GM10847 (cell line): ENCODE data around the gene PNRC2.

Experiments used
- POLR2A ChIP-seq: IDR thresholded peaks from 2 replicates; pipeline ENCODE4 v1.6.1; 2011; ENCODE audit not compliant: insufficient read length; ENCODE audit errors: extremely low read depth

The PNRC2 gene

DNA sequence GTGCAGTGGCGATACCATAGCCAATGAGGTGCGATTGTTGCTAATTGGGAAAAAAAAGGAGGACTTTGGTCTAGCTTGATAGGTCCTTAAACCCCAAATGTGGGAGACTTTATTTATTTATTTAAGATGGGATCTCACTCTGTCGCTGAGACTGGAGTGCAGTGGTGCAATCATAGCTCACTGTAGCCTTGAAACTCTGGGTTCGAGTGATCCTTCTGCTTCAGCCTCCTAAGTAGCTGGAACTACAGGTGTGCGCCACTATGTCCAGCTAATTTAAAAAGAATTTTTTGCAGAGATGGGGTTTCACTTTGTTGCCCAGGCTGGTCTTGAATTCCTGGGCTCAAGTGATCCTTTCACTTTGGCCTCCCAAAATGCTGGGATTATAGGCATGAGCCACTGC, 44.5 kb downstream of the PNRC2 start:
- TF ChIP-seq POLR2A: no peak

DNA sequence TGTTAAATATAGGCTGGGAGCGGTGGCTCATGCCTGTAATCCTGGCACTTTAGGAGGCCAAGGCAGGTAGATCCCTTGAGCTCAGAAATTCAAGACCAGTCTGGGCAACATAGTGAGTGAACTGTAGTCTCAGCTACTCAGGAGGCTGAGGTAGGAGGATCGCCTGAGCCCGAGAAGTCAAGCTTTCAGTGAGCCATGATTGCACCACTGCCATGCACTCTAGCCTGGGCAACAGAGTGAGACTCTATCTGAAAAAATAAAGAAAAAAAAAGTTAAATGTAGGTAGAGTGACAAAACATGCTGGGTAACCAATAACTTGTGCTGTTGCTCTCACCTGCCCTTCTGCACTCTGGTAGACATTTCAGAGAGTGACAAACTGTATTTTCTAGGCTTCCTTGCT, 45.5 kb downstream of the PNRC2 start:
- TF ChIP-seq POLR2A: no peak

DNA sequence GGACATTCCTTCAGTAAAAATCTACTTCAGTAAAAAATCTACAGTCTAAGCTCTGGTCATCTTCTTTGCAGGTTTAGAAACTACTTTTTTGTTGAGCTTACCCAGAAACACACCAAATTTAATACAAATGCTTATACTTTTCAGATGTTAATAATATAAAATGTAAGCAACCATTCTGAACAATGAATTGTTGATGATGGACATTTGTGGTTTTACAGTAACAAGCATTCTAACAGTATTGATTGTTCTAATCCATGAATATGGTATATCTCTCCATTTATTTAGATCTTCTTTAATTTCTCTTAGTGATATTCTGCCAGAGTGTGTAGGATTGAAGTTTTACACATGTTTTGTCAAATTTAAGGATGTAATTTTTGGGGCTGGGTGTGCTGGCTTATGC, 47.5 kb downstream of the PNRC2 start:
- TF ChIP-seq POLR2A: no peak

DNA sequence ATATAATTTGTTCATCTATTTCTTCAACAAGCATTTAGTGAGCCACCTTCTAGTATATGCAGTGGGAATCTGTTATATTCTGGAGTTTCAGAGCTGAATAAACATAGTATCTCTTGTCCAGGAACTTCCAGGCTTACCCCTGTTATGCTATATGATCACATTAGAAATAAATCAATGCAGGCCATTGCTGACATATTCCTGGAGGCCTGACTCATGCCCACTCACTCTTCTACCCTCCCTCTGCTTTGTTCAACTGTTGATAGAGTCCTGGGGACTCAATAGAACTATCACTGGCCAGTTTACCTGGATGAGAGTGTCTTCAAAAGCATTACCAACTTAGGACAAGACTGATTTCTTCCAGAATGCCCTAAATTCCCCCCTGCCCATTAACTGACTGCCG, 49.8 kb downstream of the PNRC2 start:
- TF ChIP-seq POLR2A: no peak

DNA sequence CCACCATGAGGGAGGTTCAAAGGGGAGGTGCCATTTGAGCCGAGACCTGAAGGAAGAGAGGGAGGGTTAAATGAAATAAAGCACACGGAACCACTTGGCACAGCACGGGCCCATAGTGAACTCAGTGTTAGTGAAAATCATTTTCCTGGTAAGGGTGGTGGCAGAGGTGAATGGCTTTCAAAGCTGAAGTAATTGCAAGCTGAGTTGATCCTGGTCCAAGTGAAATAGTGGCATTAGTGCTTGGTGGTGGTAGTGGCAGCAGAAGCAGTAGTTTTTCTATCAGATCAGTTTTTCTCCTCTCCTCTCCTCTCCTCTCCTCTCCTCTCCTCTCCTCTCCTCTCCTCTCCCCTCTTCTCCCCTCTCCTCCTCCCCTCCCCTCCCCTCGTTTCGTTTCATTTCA, 51.0 kb downstream of the PNRC2 start:
- TF ChIP-seq POLR2A: no peak
